ENCODE results near the gene JMJD7. TPM values are rescaled to one million over a fixed set of nuclear protein-coding genes. Genes with fewer than 3 reads are reported as not detected.

Gene JMJD7
- total and polyA plus RNA-seq, 9 of the 15 experiments (the other 6 are each of a cell fraction or from before 2014, with no cell fraction given), result 1.2 to 13.9 (median 6.1) TPM

- in situ Hi-C loops (cut with MboI) (no loop called here), intact Hi-C loops (cut with micrococcal nuclease) (no loop called here)
- no peaks in the 10 kb centered on the region for H3K9me3 ChIP-seq (replicated peaks; ENCODE audit: control insufficient read depth, insufficient read depth, low read depth, low read length)
- ChIA-PET CTCF (ENCODE audit: low intra/inter-chr PET ratio) (no interaction called here), POLR2A (interaction anchor here (0.6 to 3.0 kb wide), 7 partner anchors 8 to 74 kb away, joined by 3 to 10 read pairs (median 4); partner anchors contain the start of gene PLA2G4B)
- no peak overlapping the region for H3K4me2 ChIP-seq (ENCODE audit: insufficient read depth, low read length)
- peaks cover 9% of the 10 kb centered on the region for H4K20me1 ChIP-seq (replicated peaks; ENCODE audit: control insufficient read depth, insufficient read depth, low read length)
- WGBS (ENCODE audit: insufficient coverage, low coverage, missing lambda C conversion rate), result 2% methylated on average over 7 of the region's 8 CpGs
- no peak overlapping the region for H3K4me3 ChIP-seq
- H3K79me2 ChIP-seq (ENCODE audit: control insufficient read depth, insufficient read depth, low read length), result no peaks in the 10 kb centered on the region
- FAIRE-seq, result no peak
- ATAC-seq, result no peak
- H3K9me1 ChIP-seq (ENCODE audit: control insufficient read depth, insufficient read depth, low read length), result no peaks in the 10 kb centered on the region
- H3K4me1 ChIP-seq (replicated peaks in 1 of 2; ENCODE audit: control insufficient read depth in 2 of 2, insufficient read depth in 2 of 2, low read length in 2 of 2), result peaks cover 0 to 39% of the 10 kb centered on the region in 2 experiments; a peak in 1 of 5 replicates
- no peak for DNase-seq (ENCODE audit: extremely low read depth in 1 of 4, low spot score in 3 of 4)
- no peak overlapping the region for H2AFZ ChIP-seq (ENCODE audit: low read depth, low read length)
- H3K27me3 ChIP-seq (ENCODE audit: control insufficient read depth in 2 of 2, insufficient read depth in 2 of 2, low read length in 2 of 2), result peaks cover 39 to 64% of the 10 kb centered on the region in 2 experiments; a peak in 4 of 5 replicates
- no peak overlapping the region for H3K9ac ChIP-seq (ENCODE audit: insufficient read depth in 1 of 2, low read depth in 2 of 2, low read length in 2 of 2)
- no peak overlapping the region for H3K27ac ChIP-seq (ENCODE audit: extremely low read depth, low read depth, low read length)
- peaks cover 5% of the 10 kb centered on the region; the same call in 1 of the 3 replicates for H3K36me3 ChIP-seq (ENCODE audit: control insufficient read depth, insufficient read depth, low read length)
- no TSS peak for BruUV-seq (replicated peaks)
- no peak for TF ChIP-seq AFF1 (IDR thresholded peaks at IDR 0.05; ENCODE audit: low read depth in 1 of 2, partially characterized antibody in 2 of 2)
- TF ChIP-seq TBP (optimal IDR thresholded peaks at IDR 0.05; ENCODE audit: low read depth, low read length), result peak; percentile 26
- TF ChIP-seq PHF21A (IDR thresholded peaks at IDR 0.05; ENCODE audit: borderline replicate concordance, low read depth), result no peak
- no peak for TF ChIP-seq BHLHE40 (IDR thresholded peaks at IDR 0.05; ENCODE audit: low read length)
- no peak for TF ChIP-seq NONO (IDR thresholded peaks at IDR 0.05; ENCODE audit: low read depth in 2 of 2, low read length in 1 of 2)
- no peak for TF ChIP-seq ZNF586 (CRISPR knock-in tag; conservative IDR thresholded peaks at IDR 0.05)
- no peak for TF ChIP-seq ZNF324 (CRISPR knock-in tag; IDR thresholded peaks at IDR 0.05)
- no peak for TF ChIP-seq PRMT5 (CRISPR knock-in tag; IDR thresholded peaks at IDR 0.05)
- no peak for TF ChIP-seq NR2F6 (CRISPR knock-in tag; IDR thresholded peaks at IDR 0.05)
- TF ChIP-seq, protein P1, sequence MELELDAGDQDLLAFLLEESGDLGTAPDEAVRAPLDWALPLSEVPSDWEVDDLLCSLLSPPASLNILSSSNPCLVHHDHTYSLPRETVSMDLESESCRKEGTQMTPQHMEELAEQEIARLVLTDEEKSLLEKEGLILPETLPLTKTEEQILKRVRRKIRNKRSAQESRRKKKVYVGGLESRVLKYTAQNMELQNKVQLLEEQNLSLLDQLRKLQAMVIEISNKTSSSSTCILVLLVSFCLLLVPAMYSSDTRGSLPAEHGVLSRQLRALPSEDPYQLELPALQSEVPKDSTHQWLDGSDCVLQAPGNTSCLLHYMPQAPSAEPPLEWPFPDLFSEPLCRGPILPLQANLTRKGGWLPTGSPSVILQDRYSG (tag; conservative IDR thresholded peaks at IDR 0.05; ENCODE audit: low read depth), result no peak
- no peak for TF ChIP-seq MAFK (IDR thresholded peaks at IDR 0.05; ENCODE audit: low read length)
- no peak for TF ChIP-seq FOXJ3 (CRISPR knock-in tag; IDR thresholded peaks at IDR 0.05)
- TF ChIP-seq TBL1XR1 (IDR thresholded peaks at IDR 0.05; ENCODE audit: low read length in 2 of 2), result no peak
Measured at GRCh38 chr15:41851755-41852370, 24.0 kb downstream of the JMJD7 start.
